ENCODE results near the gene GDF7. TPM values are rescaled to one million over a fixed set of nuclear protein-coding genes. Genes with fewer than 3 reads are reported as not detected.
A peak's percentile ranks its signal among the peaks of the same experiment; 100 is the strongest.

The GDF7 gene
- total and polyA plus RNA-seq, 10 donors, result 0.83 to 3.8 (median 1.9) TPM

- H3K27ac ChIP-seq, result no peak overlapping the region
- no peak for TF ChIP-seq CTCF (IDR thresholded peaks at IDR 0.05 in 8 of 11, conservative IDR thresholded peaks at IDR 0.05 in 3 of 11)
- TF ChIP-seq POLR2AphosphoS5 (IDR thresholded peaks at IDR 0.05), result peak in 1 of 3 donors; percentile 13
- H3K27me3 ChIP-seq (replicated peaks in 1 of 7), result no peaks in the 10 kb centered on the region
- DNase-seq, result no peak
- H3K36me3 ChIP-seq, result peaks cover 0 to 97% (median 48%) of the 10 kb centered on the region in 6 donors
- H3K4me3 ChIP-seq, result no peak overlapping the region
- H3K4me1 ChIP-seq, result peaks cover 14 to 46% (median 33%) of the 10 kb centered on the region in 6 donors
- no peaks in the 10 kb centered on the region for H3K9me3 ChIP-seq
- intact Hi-C loops (cut with DNase I; ENCODE audit: low total_unique reads), result loop anchor here (2.0 kb wide), 1 partner anchor 195 kb away; no protein-coding TSS in a partner anchor
- 81 to 90% (median 83%) methylated on average over 10 to 13 of the region's 13 CpGs for WGBS, 5 donors
Observed at GRCh38 chr2:20638014-20638413, 28.9 kb upstream of the GDF7 start.

GRCh38 chr2:20638646-20639430 lies 28.1 kb upstream of the GDF7 start:
- H3K9me3 ChIP-seq, result no peaks in the 10 kb centered on the region
- 84 to 94% (median 93%) methylated on average over 10 to 15 of the region's 15 CpGs for WGBS, 5 donors
- peaks cover 12 to 40% (median 29%) of the 10 kb centered on the region in 6 donors for H3K4me1 ChIP-seq
- H3K4me3 ChIP-seq, result no peak overlapping the region
- DNase-seq, result peak; percentile 57
- H3K36me3 ChIP-seq, result peaks cover 0 to 97% (median 53%) of the 10 kb centered on the region in 6 donors
- no peak overlapping the region for H3K27ac ChIP-seq
- TF ChIP-seq POLR2AphosphoS5 (IDR thresholded peaks at IDR 0.05) (no peak), CTCF (IDR thresholded peaks at IDR 0.05 in 8 of 11, conservative IDR thresholded peaks at IDR 0.05 in 3 of 11) (no peak), POLR2A (IDR thresholded peaks at IDR 0.05) (no peak)
- H3K27me3 ChIP-seq (replicated peaks in 1 of 7), result no peaks in the 10 kb centered on the region
- intact Hi-C loops (cut with DNase I; ENCODE audit: low total_unique reads), result loop anchor here (2.0 kb wide), 1 partner anchor 196 kb away; no protein-coding TSS in a partner anchor

- no peaks in the 10 kb centered on the region for H3K27me3 ChIP-seq (replicated peaks in 1 of 7)
- peaks cover 5 to 23% (median 14%) of the 10 kb centered on the region in 6 donors for H3K4me1 ChIP-seq
- no peak overlapping the region for H3K27ac ChIP-seq
- intact Hi-C loops (cut with DNase I; ENCODE audit: low total_unique reads), result no loop called here
- H3K4me3 ChIP-seq, result no peak overlapping the region
- DNase-seq, result no peak
- no peaks in the 10 kb centered on the region for H3K9me3 ChIP-seq
- 83 to 95% (median 89%) methylated on average over 8 to 14 of the region's 14 CpGs for WGBS, 5 donors
- H3K36me3 ChIP-seq, result peaks cover 0 to 99% (median 69%) of the 10 kb centered on the region in 6 donors
- no peak for TF ChIP-seq POLR2AphosphoS5 (IDR thresholded peaks at IDR 0.05)
- no peak for TF ChIP-seq CTCF (IDR thresholded peaks at IDR 0.05 in 8 of 11, conservative IDR thresholded peaks at IDR 0.05 in 3 of 11)
- no peak for TF ChIP-seq POLR2A (IDR thresholded peaks at IDR 0.05)
Observed at GRCh38 chr2:20640411-20641122, 26.4 kb upstream of the GDF7 start.
